HG03039 (cell line): ENCODE measurements around the gene SUV39H1.

ENCODE experiments used
- ATAC-seq: cut with Tn5 transposase; IDR thresholded peaks from one replicate; pipeline ENCODE4 v1.9.1; 2021; ENCODE audit warnings: mild to moderate bottlenecking, moderate library complexity; ENCODE audit not compliant: unreplicated experiment

SUV39H1 gene

GRCh38 chrX:48711929-48712505 lies 15.5 kb downstream of the SUV39H1 start:
- no peak for ATAC-seq

GRCh38 chrX:48713847-48714246 lies 17.3 kb downstream of the SUV39H1 start:
- no peak for ATAC-seq

- no peak for ATAC-seq
Observed at GRCh38 chrX:48714573-48714972, 18.0 kb downstream of the SUV39H1 start.

- no peak for ATAC-seq
Observed at GRCh38 chrX:48715072-48715471, 18.5 kb downstream of the SUV39H1 start.

- no peak for ATAC-seq
Observed at GRCh38 chrX:48715876-48716502, 19.5 kb downstream of the SUV39H1 start.

- no peak for ATAC-seq
Observed at GRCh38 chrX:48719958-48720357, 23.4 kb downstream of the SUV39H1 start.

GRCh38 chrX:48720577-48721250 lies 24.2 kb downstream of the SUV39H1 start:
- no peak for ATAC-seq

- ATAC-seq, result no peak
Observed at GRCh38 chrX:48721916-48722315, 25.4 kb downstream of the SUV39H1 start.

- ATAC-seq, result no peak
Observed at GRCh38 chrX:48726596-48726995, 30.1 kb downstream of the SUV39H1 start.

- ATAC-seq, result no peak
Observed at GRCh38 chrX:48728653-48729052, 32.1 kb downstream of the SUV39H1 start.

GRCh38 chrX:48736303-48736702 lies 39.8 kb downstream of the SUV39H1 start:
- no peak for ATAC-seq

- ATAC-seq, result no peak
Observed at GRCh38 chrX:48736878-48737212, 40.3 kb downstream of the SUV39H1 start.

- ATAC-seq, result peak; percentile 99
Observed at GRCh38 chrX:48737213-48737938, 40.8 kb downstream of the SUV39H1 start.

- no peak for ATAC-seq
Observed at GRCh38 chrX:48737940-48738339, 41.4 kb downstream of the SUV39H1 start.

GRCh38 chrX:48741834-48742233 lies 45.3 kb downstream of the SUV39H1 start:
- no peak for ATAC-seq

- no peak for ATAC-seq
Observed at GRCh38 chrX:48745222-48745621, 48.7 kb downstream of the SUV39H1 start.

- ATAC-seq, result no peak
Observed at GRCh38 chrX:48747415-48748016, 51.0 kb downstream of the SUV39H1 start.

- no peak for ATAC-seq
Observed at GRCh38 chrX:48749182-48749581, 52.6 kb downstream of the SUV39H1 start.

GRCh38 chrX:48751343-48751742 lies 54.8 kb downstream of the SUV39H1 start:
- ATAC-seq, result no peak

- ATAC-seq, result no peak
Observed at GRCh38 chrX:48752498-48752897, 56.0 kb downstream of the SUV39H1 start.

- ATAC-seq, result no peak
Observed at GRCh38 chrX:48753708-48754228, 57.2 kb downstream of the SUV39H1 start.
